Mammary epithelial cell (primary cell): ENCODE results near the gene GARIN5B.

Source experiments
- EZH2 ChIP-seq: IDR thresholded peaks from 2 replicates; pipeline ENCODE4 v1.6.1; 2012; ENCODE audit warnings: low read length, inconsistent platforms, borderline replicate concordance
- TF ChIP-seq, protein P1 (sequence below), 2 donors: IDR thresholded peaks in 1 of 2; conservative IDR thresholded peaks in 1 of 2; 2 replicates each; pipeline ENCODE4 v1.5.1; 2011 to 2012; ENCODE audit warnings: inconsistent platforms in 2 of 2, low read length in 2 of 2, mild to moderate bottlenecking in 2 of 2, control low read depth in 1 of 2, low read depth in 1 of 2; ENCODE audit not compliant: insufficient read depth in 1 of 2; ENCODE audit errors: extremely low read depth in 1 of 2

DNA sequence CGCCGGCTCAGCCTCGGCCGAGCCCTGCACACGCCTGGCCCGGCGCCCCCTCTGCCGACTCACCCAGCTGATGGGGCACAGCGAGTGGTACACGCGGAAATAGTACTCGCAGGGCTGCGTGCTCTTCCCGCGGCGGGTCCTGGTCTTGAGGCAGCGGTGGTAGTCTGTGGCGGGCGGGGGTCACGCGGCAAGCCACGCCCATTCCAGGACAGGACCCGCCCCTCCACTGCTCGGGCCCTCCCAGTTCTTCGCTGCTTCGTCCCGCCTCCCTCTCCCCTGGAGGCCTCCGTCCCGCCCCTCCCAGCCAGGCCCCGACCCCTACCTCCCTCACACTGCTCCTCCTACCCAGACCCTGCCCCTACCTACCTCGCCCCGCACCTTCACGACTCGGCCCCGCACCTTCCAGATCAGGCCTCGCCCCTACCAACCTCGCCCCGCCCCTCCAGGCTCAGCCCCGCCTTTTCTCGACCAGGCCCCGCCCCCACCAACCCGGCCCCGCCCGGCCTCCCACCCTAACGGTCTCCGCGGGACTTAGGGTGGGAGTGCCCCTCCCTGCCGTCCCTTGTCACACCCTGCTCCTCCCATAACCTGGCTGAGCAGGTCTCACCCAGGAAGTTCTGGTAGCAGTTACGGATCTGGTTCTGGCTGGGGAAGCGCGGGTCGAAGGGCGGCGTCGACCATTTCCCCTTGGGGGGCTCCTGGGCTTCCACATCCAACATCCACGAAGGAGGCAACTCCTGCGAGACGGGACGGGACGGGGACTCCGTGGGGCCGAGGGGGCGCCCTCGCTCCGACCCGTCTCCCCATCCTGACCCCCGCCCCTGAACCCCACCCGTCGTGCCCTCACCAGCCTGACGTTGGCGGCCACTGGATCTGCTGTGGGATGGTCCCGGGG lies 9.0 kb downstream of the GARIN5B start:
- TF ChIP-seq, protein P1, sequence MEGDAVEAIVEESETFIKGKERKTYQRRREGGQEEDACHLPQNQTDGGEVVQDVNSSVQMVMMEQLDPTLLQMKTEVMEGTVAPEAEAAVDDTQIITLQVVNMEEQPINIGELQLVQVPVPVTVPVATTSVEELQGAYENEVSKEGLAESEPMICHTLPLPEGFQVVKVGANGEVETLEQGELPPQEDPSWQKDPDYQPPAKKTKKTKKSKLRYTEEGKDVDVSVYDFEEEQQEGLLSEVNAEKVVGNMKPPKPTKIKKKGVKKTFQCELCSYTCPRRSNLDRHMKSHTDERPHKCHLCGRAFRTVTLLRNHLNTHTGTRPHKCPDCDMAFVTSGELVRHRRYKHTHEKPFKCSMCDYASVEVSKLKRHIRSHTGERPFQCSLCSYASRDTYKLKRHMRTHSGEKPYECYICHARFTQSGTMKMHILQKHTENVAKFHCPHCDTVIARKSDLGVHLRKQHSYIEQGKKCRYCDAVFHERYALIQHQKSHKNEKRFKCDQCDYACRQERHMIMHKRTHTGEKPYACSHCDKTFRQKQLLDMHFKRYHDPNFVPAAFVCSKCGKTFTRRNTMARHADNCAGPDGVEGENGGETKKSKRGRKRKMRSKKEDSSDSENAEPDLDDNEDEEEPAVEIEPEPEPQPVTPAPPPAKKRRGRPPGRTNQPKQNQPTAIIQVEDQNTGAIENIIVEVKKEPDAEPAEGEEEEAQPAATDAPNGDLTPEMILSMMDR (conservative IDR thresholded peaks at IDR 0.05 in 1 of 2, IDR thresholded peaks at IDR 0.05 in 1 of 2; ENCODE audit: extremely low read depth in 1 of 2, insufficient read depth in 1 of 2, low read depth in 1 of 2, low read length in 2 of 2), result no peak
- TF ChIP-seq EZH2, result no peak
